ENCODE measurements around the gene FAT1. TPM values are rescaled to one million over a fixed set of nuclear protein-coding genes. Genes with fewer than 3 reads are reported as not detected.
"Not testable (repeated sequence)": the region's sequence is repeated elsewhere in the genome, so short reads cannot be mapped to it uniquely, and the experiment has no call there.

The FAT1 gene
- 0.90 and 2.3 TPM in 2 replicates for total RNA-seq

- DNase-seq (ENCODE audit: low read depth in 2 of 2): peak; percentile 12 to 54
Observed at GRCh38 chr4:186723292-186724057, at the start of gene FAT1. Gene FAT1, minus strand, starts transcription at chr4:186723856. Its CDS starts 14,029 bp downstream, at chr4:186709827.

- no peak for DNase-seq (ENCODE audit: low read depth in 2 of 2)
Observed at GRCh38 chr4:186772936-186773487, 49.4 kb upstream of the FAT1 start.

GRCh38 chr4:186771624-186772023 is 48.0 kb upstream of the FAT1 start:
- no peak for DNase-seq (ENCODE audit: low read depth in 2 of 2)

- no peak for DNase-seq (ENCODE audit: low read depth in 2 of 2)
Observed at GRCh38 chr4:186770481-186771175, 47.0 kb upstream of the FAT1 start.

GRCh38 chr4:186767794-186768193 is 44.1 kb upstream of the FAT1 start:
- DNase-seq (ENCODE audit: low read depth in 2 of 2): no peak

- DNase-seq (ENCODE audit: low read depth in 2 of 2): no peak
Observed at GRCh38 chr4:186765673-186766546, 42.3 kb upstream of the FAT1 start.

GRCh38 chr4:186765138-186765537 is 41.5 kb upstream of the FAT1 start:
- DNase-seq (ENCODE audit: low read depth in 2 of 2): no peak

GRCh38 chr4:186764457-186764856 is 40.8 kb upstream of the FAT1 start:
- no peak for DNase-seq (ENCODE audit: low read depth in 2 of 2)

GRCh38 chr4:186762865-186763264 is 39.2 kb upstream of the FAT1 start:
- no peak for DNase-seq (ENCODE audit: low read depth in 2 of 2)

GRCh38 chr4:186762361-186762760 is 38.7 kb upstream of the FAT1 start:
- DNase-seq (ENCODE audit: low read depth in 2 of 2): no peak

- not testable (repeated sequence) for DNase-seq (ENCODE audit: low read depth in 2 of 2)
Observed at GRCh38 chr4:186761956-186762355, 38.3 kb upstream of the FAT1 start.

- DNase-seq (ENCODE audit: low read depth in 2 of 2): no peak
Observed at GRCh38 chr4:186761393-186761792, 37.7 kb upstream of the FAT1 start.

- no peak for DNase-seq (ENCODE audit: low read depth in 2 of 2)
Observed at GRCh38 chr4:186760576-186760975, 36.9 kb upstream of the FAT1 start.

- no peak for DNase-seq (ENCODE audit: low read depth in 2 of 2)
Observed at GRCh38 chr4:186759990-186760389, 36.3 kb upstream of the FAT1 start.

GRCh38 chr4:186758929-186759682 is 35.5 kb upstream of the FAT1 start:
- no peak for DNase-seq (ENCODE audit: low read depth in 2 of 2)

GRCh38 chr4:186757696-186758355 is 34.2 kb upstream of the FAT1 start:
- no peak for DNase-seq (ENCODE audit: low read depth in 2 of 2)

GRCh38 chr4:186756550-186756949 is 32.9 kb upstream of the FAT1 start:
- not testable (repeated sequence) for DNase-seq (ENCODE audit: low read depth in 2 of 2)

GRCh38 chr4:186755550-186756519 is 32.2 kb upstream of the FAT1 start:
- no peak for DNase-seq (ENCODE audit: low read depth in 2 of 2)

GRCh38 chr4:186754976-186755375 is 31.3 kb upstream of the FAT1 start:
- no peak for DNase-seq (ENCODE audit: low read depth in 2 of 2)

All from dermis microvascular lymphatic vessel endothelial cell (primary cell).